ENCODE results near the gene RAP2A.

Gene RAP2A

DNA sequence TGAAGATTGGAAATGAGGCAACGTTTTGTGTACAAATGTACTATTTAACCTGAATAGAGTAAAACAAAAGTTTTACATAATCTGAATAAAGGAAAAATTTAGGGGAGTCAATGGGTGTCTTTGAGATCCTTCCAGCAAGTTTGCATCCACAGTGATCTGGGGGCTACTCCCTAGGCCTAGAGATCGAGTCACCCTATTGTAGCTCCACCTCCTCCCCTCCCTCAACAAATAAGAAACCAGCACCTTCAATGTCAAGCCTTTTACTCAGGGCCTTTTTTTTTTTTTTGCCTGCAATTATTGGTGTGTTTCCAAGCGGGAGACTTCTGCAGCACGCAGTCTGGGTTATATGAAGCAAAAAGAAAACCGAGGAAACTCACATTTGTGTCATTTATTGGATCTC is 16.3 kb upstream of the RAP2A start:
- Histone ChIP-seq H3K9me3 (ENCODE audit: control insufficient read depth, low read length) (no peaks in the 10 kb centered on the region), H3K27ac (ENCODE audit: insufficient read depth, low read length, poor library complexity, severe bottlenecking) (no peak overlapping the region)

DNA sequence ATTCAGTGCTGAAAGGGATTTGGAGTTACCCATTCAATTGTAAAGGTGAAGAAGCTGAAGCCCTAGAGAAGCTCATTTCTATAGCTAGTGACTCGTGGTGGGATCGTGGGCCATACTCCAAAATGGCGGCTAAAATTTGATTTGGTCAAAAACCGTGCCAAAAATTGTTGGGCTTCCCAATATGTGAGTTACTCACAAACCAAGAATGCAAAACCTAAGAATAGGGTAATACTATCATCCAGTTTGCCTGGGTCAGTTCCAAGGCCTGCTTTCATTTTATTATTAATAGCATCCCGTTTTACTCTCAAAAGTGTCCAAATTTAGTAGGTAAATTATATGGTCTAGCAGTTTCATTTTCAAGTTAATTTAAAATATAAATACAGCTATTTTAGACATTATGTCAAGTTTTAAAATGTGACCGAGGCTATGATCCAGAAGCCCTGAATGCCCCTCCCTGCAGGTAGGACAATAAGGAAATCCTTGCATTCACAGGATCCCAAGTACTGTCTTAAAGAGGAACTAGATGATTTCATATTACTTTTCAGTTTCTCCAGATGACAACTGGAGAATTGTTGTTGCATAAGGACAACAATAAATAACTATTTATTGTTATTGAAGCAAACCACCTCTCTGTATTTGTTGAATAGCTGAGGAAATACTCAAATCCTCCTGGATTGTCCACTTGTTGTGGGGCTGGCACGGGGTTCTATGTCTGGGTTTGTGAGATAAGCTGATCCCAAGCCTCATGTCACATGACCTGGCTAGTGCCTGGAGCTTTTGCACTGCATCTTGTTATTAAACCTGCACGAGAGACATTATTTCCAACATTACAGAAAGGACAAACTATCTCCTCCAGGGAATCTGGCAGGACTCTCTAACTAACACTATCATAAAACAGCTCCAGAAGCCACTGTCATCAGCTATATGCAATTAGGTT is 11.6 kb upstream of the RAP2A start:
- no peaks in the 10 kb centered on the region for H3K27me3 ChIP-seq (replicated peaks; ENCODE audit: control insufficient read depth, insufficient read depth, low read length, poor library complexity, severe bottlenecking)
- H3K4me1 ChIP-seq (ENCODE audit: control insufficient read depth, insufficient read depth, low read length, poor library complexity, severe bottlenecking) = no peaks in the 10 kb centered on the region
- no peak overlapping the region for H3K4me3 ChIP-seq (ENCODE audit: insufficient read depth, low read depth, low read length, poor library complexity, severe bottlenecking)
- H3K36me3 ChIP-seq (ENCODE audit: control insufficient read depth, insufficient read depth, low read length) = no peaks in the 10 kb centered on the region
- no peaks in the 10 kb centered on the region for H3K9me3 ChIP-seq (ENCODE audit: control insufficient read depth, low read length)
- DNase-seq = no peak
- H3K27ac ChIP-seq (ENCODE audit: insufficient read depth, low read length, poor library complexity, severe bottlenecking) = no peak overlapping the region

More for the DNA sequence above, 16.3 kb upstream of the RAP2A start:
- no peaks in the 10 kb centered on the region for H3K4me1 ChIP-seq (ENCODE audit: control insufficient read depth, insufficient read depth, low read length, poor library complexity, severe bottlenecking)
- no peak for DNase-seq
- H3K36me3 ChIP-seq (ENCODE audit: control insufficient read depth, insufficient read depth, low read length) = no peaks in the 10 kb centered on the region
- no peak overlapping the region for H3K4me3 ChIP-seq (ENCODE audit: insufficient read depth, low read depth, low read length, poor library complexity, severe bottlenecking)
- H3K27me3 ChIP-seq (replicated peaks; ENCODE audit: control insufficient read depth, insufficient read depth, low read length, poor library complexity, severe bottlenecking) = no peaks in the 10 kb centered on the region

DNA sequence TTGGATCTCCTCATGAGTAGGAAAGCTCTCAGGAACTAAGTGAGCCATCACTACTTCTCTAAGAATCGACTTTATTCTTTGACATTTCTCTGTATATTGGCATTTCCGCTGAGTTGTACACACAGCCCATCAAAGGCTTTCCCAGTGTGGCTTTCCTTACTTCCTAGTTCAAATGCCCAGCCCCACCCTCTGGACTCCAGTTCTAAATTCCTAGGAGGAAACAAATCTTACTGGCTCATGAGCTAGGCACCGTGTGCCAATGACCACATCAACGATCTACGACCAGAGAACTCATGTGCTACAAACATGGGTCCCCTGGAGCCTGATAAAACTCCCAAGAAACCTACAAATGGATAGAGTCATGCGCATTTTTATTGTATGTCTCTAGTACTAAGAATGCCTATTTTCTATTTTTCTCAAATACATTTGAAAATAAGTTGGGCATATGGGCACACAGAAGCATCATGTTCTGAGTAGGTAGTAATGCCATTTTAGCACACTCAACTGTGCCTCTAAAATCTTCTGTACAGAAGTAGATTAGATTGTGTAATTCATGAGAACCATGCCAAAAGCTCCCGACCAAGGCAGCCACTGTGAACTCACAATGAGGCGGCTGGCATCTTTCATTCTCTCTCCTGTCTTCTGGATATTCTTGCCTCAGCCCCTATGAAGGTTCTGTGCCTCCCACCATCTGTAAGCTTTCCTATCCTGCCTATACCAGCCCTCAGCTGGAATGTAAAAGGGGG is 10.5 kb upstream of the RAP2A start:
- no peaks in the 10 kb centered on the region for H3K9me3 ChIP-seq (ENCODE audit: control insufficient read depth, low read length)
- H3K27ac ChIP-seq (ENCODE audit: insufficient read depth, low read length, poor library complexity, severe bottlenecking) = no peak overlapping the region
- H3K27me3 ChIP-seq (replicated peaks; ENCODE audit: control insufficient read depth, insufficient read depth, low read length, poor library complexity, severe bottlenecking) = no peaks in the 10 kb centered on the region
- H3K4me3 ChIP-seq (ENCODE audit: insufficient read depth, low read depth, low read length, poor library complexity, severe bottlenecking) = no peak overlapping the region
- DNase-seq = no peak
- no peaks in the 10 kb centered on the region for H3K4me1 ChIP-seq (ENCODE audit: control insufficient read depth, insufficient read depth, low read length, poor library complexity, severe bottlenecking)
- no peaks in the 10 kb centered on the region for H3K36me3 ChIP-seq (ENCODE audit: control insufficient read depth, insufficient read depth, low read length)

DNA sequence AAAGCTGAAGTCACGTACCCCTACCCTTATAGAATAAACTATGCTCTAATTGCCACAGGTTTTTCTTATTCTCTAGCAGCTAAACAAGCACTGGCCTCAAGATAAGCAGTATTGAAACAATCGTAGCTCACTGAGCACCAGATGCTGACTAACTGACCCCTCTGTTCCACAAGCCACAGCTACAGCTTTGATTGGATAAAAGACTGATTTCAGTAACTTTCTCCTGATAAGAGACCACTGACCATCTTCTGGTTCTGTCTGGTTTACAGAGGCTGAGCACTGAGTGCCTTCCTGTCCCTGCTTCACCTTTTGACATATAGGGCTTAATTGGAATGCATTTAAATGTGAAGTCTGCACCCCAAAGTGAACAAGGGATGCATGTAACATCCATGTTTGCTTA is 8.4 kb upstream of the RAP2A start:
- DNase-seq = no peak
- H3K4me3 ChIP-seq (ENCODE audit: insufficient read depth, low read depth, low read length, poor library complexity, severe bottlenecking) = no peak overlapping the region
- H3K27ac ChIP-seq (ENCODE audit: insufficient read depth, low read length, poor library complexity, severe bottlenecking) = no peak overlapping the region
- no peaks in the 10 kb centered on the region for H3K27me3 ChIP-seq (replicated peaks; ENCODE audit: control insufficient read depth, insufficient read depth, low read length, poor library complexity, severe bottlenecking)
- no peaks in the 10 kb centered on the region for H3K9me3 ChIP-seq (ENCODE audit: control insufficient read depth, low read length)
- no peaks in the 10 kb centered on the region for H3K4me1 ChIP-seq (ENCODE audit: control insufficient read depth, insufficient read depth, low read length, poor library complexity, severe bottlenecking)
- no peaks in the 10 kb centered on the region for H3K36me3 ChIP-seq (ENCODE audit: control insufficient read depth, insufficient read depth, low read length)

DNA sequence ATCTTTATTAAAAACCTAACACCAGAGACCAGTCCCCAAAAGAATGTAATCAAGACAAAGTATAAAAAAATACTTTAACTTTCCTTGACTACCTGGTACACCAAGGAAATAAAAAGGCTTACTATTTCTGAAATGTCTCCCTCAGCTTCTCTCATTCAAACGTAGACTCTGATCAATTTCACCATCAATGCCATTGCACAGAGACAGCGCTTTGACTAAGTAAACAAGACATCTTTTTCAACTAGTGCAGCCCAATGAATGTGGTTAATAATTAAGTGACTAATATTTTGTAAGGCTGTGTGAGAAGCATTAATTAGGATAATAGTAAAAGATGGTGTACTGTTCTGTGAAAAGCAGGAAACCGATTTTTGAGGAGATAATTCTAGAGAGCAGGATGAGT is 7.3 kb upstream of the RAP2A start:
- Histone ChIP-seq H3K9me3 (ENCODE audit: control insufficient read depth, low read length) (no peaks in the 10 kb centered on the region), H3K4me3 (ENCODE audit: insufficient read depth, low read depth, low read length, poor library complexity, severe bottlenecking) (no peak overlapping the region), H3K27ac (ENCODE audit: insufficient read depth, low read length, poor library complexity, severe bottlenecking) (no peak overlapping the region), H3K4me1 (ENCODE audit: control insufficient read depth, insufficient read depth, low read length, poor library complexity, severe bottlenecking) (no peaks in the 10 kb centered on the region), H3K36me3 (ENCODE audit: control insufficient read depth, insufficient read depth, low read length) (no peaks in the 10 kb centered on the region), H3K27me3 (replicated peaks; ENCODE audit: control insufficient read depth, insufficient read depth, low read length, poor library complexity, severe bottlenecking) (no peaks in the 10 kb centered on the region)
- no peak for DNase-seq

DNA sequence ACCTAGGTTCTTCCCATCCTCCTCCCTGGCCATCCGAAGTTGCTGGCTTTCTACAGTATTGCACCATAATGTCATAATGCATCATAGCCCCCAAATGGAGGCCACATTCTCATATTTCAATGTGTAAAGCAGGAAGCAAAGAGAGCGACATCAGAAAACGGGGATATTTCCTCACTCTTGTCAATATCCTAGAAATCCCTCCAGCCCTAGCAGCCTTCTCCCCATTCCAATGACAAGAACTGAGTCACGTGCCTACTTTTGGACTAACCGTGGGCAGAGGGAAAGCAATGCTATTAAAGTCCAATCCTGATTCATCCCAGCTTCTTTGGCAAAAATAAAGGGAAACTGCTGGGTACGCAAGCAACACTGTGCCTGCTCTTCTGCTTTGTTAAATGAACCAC is 4.3 kb upstream of the RAP2A start:
- H3K4me3 ChIP-seq (ENCODE audit: insufficient read depth, low read depth, low read length, poor library complexity, severe bottlenecking) = no peak overlapping the region

DNA sequence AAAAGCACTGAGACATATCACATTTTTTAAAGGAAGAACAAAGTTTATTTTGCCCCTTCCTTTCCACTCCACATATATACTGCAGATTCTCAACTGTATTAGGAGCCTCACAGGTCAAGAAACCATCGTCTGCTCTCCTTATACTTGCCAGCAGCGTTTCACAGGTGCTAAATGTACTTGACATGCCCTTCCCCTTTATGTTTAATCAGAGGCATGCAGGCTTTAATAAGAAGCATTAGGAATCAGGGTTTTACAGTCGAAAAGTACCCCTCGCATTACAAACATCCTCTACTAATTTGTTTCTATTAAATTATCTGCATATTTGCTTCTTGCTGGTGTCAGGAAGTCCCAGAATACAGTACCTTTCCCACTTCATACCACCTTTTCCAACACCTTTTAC is 3.7 kb upstream of the RAP2A start:
- no peaks in the 10 kb centered on the region for H3K36me3 ChIP-seq (ENCODE audit: control insufficient read depth, insufficient read depth, low read length)

More for the DNA sequence above, 4.3 kb upstream of the RAP2A start:
- Histone ChIP-seq H3K27me3 (replicated peaks; ENCODE audit: control insufficient read depth, insufficient read depth, low read length, poor library complexity, severe bottlenecking) (no peaks in the 10 kb centered on the region), H3K4me1 (ENCODE audit: control insufficient read depth, insufficient read depth, low read length, poor library complexity, severe bottlenecking) (peaks cover 5% of the 10 kb centered on the region), H3K27ac (ENCODE audit: insufficient read depth, low read length, poor library complexity, severe bottlenecking) (no peak overlapping the region), H3K36me3 (ENCODE audit: control insufficient read depth, insufficient read depth, low read length) (no peaks in the 10 kb centered on the region), H3K9me3 (ENCODE audit: control insufficient read depth, low read length) (no peaks in the 10 kb centered on the region)
- no peak for DNase-seq

DNA sequence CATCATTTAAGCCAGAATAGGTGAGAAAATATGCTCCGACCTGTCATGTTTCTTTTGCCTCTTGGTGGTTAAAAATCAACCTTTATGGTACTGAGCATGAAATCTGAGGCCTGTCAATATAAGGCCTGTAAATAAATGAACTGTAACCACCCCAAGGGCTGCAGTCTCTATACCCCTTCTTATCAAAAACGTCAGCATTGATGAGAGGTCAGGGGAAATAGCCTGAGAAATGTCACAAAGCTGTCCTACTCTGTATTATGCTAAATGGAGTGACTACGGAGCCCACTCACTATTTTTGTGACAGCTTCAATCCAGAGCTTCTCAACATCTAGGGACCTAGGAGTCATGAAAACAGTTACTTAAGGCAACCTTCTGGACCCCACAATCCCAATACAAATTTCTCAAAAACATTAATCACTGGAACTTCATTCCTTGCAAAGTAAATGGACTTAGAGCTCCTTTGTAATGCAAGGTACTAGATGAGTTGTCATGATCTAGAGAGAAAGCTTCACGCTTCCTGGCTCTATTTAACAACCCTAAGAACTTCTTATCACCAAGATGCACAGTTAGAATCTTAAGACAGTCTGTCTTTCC is 2.7 kb upstream of the RAP2A start:
- H3K4me1 ChIP-seq (ENCODE audit: control insufficient read depth, insufficient read depth, low read length, poor library complexity, severe bottlenecking) = peaks cover 17% of the 10 kb centered on the region
- no peak overlapping the region for H3K4me3 ChIP-seq (ENCODE audit: insufficient read depth, low read depth, low read length, poor library complexity, severe bottlenecking)
- DNase-seq = no peak
- no peaks in the 10 kb centered on the region for H3K36me3 ChIP-seq (ENCODE audit: control insufficient read depth, insufficient read depth, low read length)
- H3K9me3 ChIP-seq (ENCODE audit: control insufficient read depth, low read length) = no peaks in the 10 kb centered on the region
- no peak overlapping the region for H3K27ac ChIP-seq (ENCODE audit: insufficient read depth, low read length, poor library complexity, severe bottlenecking)
- no peaks in the 10 kb centered on the region for H3K27me3 ChIP-seq (replicated peaks; ENCODE audit: control insufficient read depth, insufficient read depth, low read length, poor library complexity, severe bottlenecking)

More for the DNA sequence above, 3.7 kb upstream of the RAP2A start:
- no peak for DNase-seq
- H3K27ac ChIP-seq (ENCODE audit: insufficient read depth, low read length, poor library complexity, severe bottlenecking) = no peak overlapping the region
- H3K4me1 ChIP-seq (ENCODE audit: control insufficient read depth, insufficient read depth, low read length, poor library complexity, severe bottlenecking) = peaks cover 11% of the 10 kb centered on the region
- H3K4me3 ChIP-seq (ENCODE audit: insufficient read depth, low read depth, low read length, poor library complexity, severe bottlenecking) = no peak overlapping the region
- H3K27me3 ChIP-seq (replicated peaks; ENCODE audit: control insufficient read depth, insufficient read depth, low read length, poor library complexity, severe bottlenecking) = no peaks in the 10 kb centered on the region
- H3K9me3 ChIP-seq (ENCODE audit: control insufficient read depth, low read length) = no peaks in the 10 kb centered on the region

DNA sequence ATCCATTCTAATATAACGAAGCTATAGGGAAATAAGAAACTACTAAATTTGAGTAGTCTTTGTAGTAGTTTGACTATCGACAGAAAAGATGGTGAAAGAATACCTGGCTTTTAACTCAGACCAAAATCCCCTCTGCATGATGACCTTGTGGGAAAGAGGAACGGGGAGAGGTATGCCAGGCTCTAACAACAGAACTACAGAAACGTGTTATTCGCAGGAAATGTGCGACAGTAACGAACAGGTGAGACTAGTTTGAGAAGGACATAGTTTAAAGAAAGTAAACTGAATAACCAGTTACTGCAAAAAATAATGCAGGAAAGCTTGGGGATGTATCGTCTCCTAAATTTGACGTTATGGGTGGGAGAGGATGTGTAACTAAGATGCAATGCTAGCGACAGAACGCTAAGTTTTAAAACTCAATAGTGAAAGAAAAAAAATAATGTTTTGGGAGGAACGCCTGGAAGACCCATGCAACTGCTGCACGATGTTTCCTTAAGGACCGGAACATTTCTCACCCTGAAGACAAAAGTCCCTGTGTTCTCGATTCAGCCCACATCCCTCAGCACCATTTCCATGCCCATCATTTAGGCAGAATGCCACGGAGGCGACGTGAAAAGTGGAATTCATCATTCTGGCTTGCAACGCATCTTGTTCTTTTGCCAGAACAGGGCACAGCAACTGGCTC is 1.6 kb upstream of the RAP2A start:
- H3K36me3 ChIP-seq (ENCODE audit: control insufficient read depth, insufficient read depth, low read length) = no peaks in the 10 kb centered on the region
- H3K27me3 ChIP-seq (replicated peaks; ENCODE audit: control insufficient read depth, insufficient read depth, low read length, poor library complexity, severe bottlenecking) = no peaks in the 10 kb centered on the region
- H3K4me1 ChIP-seq (ENCODE audit: control insufficient read depth, insufficient read depth, low read length, poor library complexity, severe bottlenecking) = peaks cover 17% of the 10 kb centered on the region
- H3K4me3 ChIP-seq (ENCODE audit: insufficient read depth, low read depth, low read length, poor library complexity, severe bottlenecking) = peak overlapping the region; percentile 81
- H3K9me3 ChIP-seq (ENCODE audit: control insufficient read depth, low read length) = no peaks in the 10 kb centered on the region
- no peak for DNase-seq
- H3K27ac ChIP-seq (ENCODE audit: insufficient read depth, low read length, poor library complexity, severe bottlenecking) = peak overlapping the region; percentile 99

All from effector memory CD4-positive, alpha-beta T cell (primary cell).